SK-N-MC (cell line): ENCODE data around the gene GRB2.

ENCODE experiments used
- EZH2 ChIP-seq: fragments of 200-600 bp; sonication (generic); IDR thresholded peaks from one replicate; pipeline ENCODE4 v1.6.1; 2017; ENCODE audit warnings: antibody characterized with exemption
- POLR2AphosphoS5 ChIP-seq: IDR thresholded peaks from 2 replicates; pipeline ENCODE4 v1.6.1; 2012; ENCODE audit warnings: mild to moderate bottlenecking, low read depth, low read length, borderline replicate concordance

- no peak for TF ChIP-seq POLR2AphosphoS5
- TF ChIP-seq EZH2: no peak
Observed at GRCh38 chr17:75313941-75314551, 91.4 kb downstream of the GRB2 start.
